Measurements from ENCODE around the gene P2RX3. TPM values are rescaled to one million over a fixed set of nuclear protein-coding genes. Genes with fewer than 3 reads are reported as not detected.

P2RX3 gene
- total RNA-seq, 2 experiments from 2014 or later: not detected

- intact Hi-C loops (cut with DNase I, micrococcal nuclease): no loop called here
- TF ChIP-seq CTCF (IDR thresholded peaks at IDR 0.05): no peak
- DNase-seq: no peak
These were observed 23.8 kb downstream of the P2RX3 start for GRCh38 chr11:57361926-57362325.

GRCh38 chr11:57363131-57364080 lies 25.3 kb downstream of the P2RX3 start:
- Histone ChIP-seq H3K27ac (ENCODE audit: low read depth in 1 of 2, low read length in 2 of 2) (no peak overlapping the region), H3K4me1 (ENCODE audit: insufficient read depth, low read length) (no peaks in the 10 kb centered on the region), H3K27me3 (ENCODE audit: control insufficient read depth in 1 of 2, insufficient read depth in 2 of 2, low read length in 2 of 2) (no peaks in the 10 kb centered on the region), H3K4me3 (ENCODE audit: low read length) (no peak overlapping the region), H3K9me3 (ENCODE audit: control insufficient read depth in 1 of 2, insufficient read depth in 1 of 2, low read length in 2 of 2) (peaks cover 0 to 4% of the 10 kb centered on the region in 2 experiments), H3K36me3 (ENCODE audit: insufficient read depth, low read length) (no peaks in the 10 kb centered on the region)
- Mint-ChIP-seq H3K36me3 (ENCODE audit: low read depth) (no peaks in the 10 kb centered on the region), H3K27me3 (peaks cover 4% of the 10 kb centered on the region), H3K4me3 (no peak overlapping the region), H3K4me1 (ENCODE audit: low read depth) (no peaks in the 10 kb centered on the region), H3K9me3 (no peaks in the 10 kb centered on the region), H3K27ac (no peak overlapping the region)
- ATAC-seq (ENCODE audit: poor library complexity) (no peak), DNase-seq (no peak)
- CTCF ChIA-PET: interaction anchor here (1.3 kb wide), 1 partner anchor 13 kb away, joined by 3 read pairs; no protein-coding TSS in a partner anchor
- intact Hi-C loops (cut with DNase I, micrococcal nuclease): no loop called here
- POLR2A ChIA-PET: no interaction called here
- no peak for TF ChIP-seq CTCF (IDR thresholded peaks at IDR 0.05)

More at GRCh38 chr11:57361926-57362325, 23.8 kb downstream of the P2RX3 start:
- no peaks in the 10 kb centered on the region for H3K9me3 Mint-ChIP-seq
- Histone ChIP-seq H3K4me3 (ENCODE audit: low read length) (no peak overlapping the region), H3K4me1 (ENCODE audit: insufficient read depth, low read length) (no peaks in the 10 kb centered on the region), H3K27ac (ENCODE audit: low read depth in 1 of 2, low read length in 2 of 2) (no peak overlapping the region), H3K27me3 (ENCODE audit: control insufficient read depth in 1 of 2, insufficient read depth in 2 of 2, low read length in 2 of 2) (no peaks in the 10 kb centered on the region), H3K9me3 (ENCODE audit: control insufficient read depth in 1 of 2, insufficient read depth in 1 of 2, low read length in 2 of 2) (peaks cover 0 to 4% of the 10 kb centered on the region in 2 experiments), H3K36me3 (ENCODE audit: insufficient read depth, low read length) (no peaks in the 10 kb centered on the region)
- H3K27ac Mint-ChIP-seq: no peak overlapping the region
- H3K36me3 Mint-ChIP-seq (ENCODE audit: low read depth): no peaks in the 10 kb centered on the region
- ATAC-seq (ENCODE audit: poor library complexity): no peak
- ChIA-PET CTCF (no interaction called here), POLR2A (no interaction called here)
- H3K4me3 Mint-ChIP-seq: no peak overlapping the region
- H3K4me1 Mint-ChIP-seq (ENCODE audit: low read depth): no peaks in the 10 kb centered on the region
- H3K27me3 Mint-ChIP-seq: peaks cover 4% of the 10 kb centered on the region

- H3K4me1 ChIP-seq (ENCODE audit: insufficient read depth, low read length): no peaks in the 10 kb centered on the region
- no peaks in the 10 kb centered on the region for H3K27me3 ChIP-seq (ENCODE audit: control insufficient read depth in 1 of 2, insufficient read depth in 2 of 2, low read length in 2 of 2)
- no peak for DNase-seq
- TF ChIP-seq CTCF (IDR thresholded peaks at IDR 0.05): no peak
- H3K27ac ChIP-seq (ENCODE audit: low read depth in 1 of 2, low read length in 2 of 2): no peak overlapping the region
- no peak overlapping the region for H3K4me3 ChIP-seq (ENCODE audit: low read length)
- no peaks in the 10 kb centered on the region for H3K4me1 Mint-ChIP-seq (ENCODE audit: low read depth)
- intact Hi-C loops (cut with DNase I, micrococcal nuclease): no loop called here
- H3K36me3 ChIP-seq (ENCODE audit: insufficient read depth, low read length): no peaks in the 10 kb centered on the region
- no peak overlapping the region for H3K4me3 Mint-ChIP-seq
- no peak for ATAC-seq (ENCODE audit: poor library complexity)
- H3K36me3 Mint-ChIP-seq (ENCODE audit: low read depth): no peaks in the 10 kb centered on the region
- H3K27me3 Mint-ChIP-seq: peaks cover 4% of the 10 kb centered on the region
- POLR2A ChIA-PET: no interaction called here
- H3K27ac Mint-ChIP-seq: no peak overlapping the region
- H3K9me3 ChIP-seq (ENCODE audit: control insufficient read depth in 1 of 2, insufficient read depth in 1 of 2, low read length in 2 of 2): peaks cover 0 to 4% of the 10 kb centered on the region in 2 experiments
- CTCF ChIA-PET: no interaction called here
- no peaks in the 10 kb centered on the region for H3K9me3 Mint-ChIP-seq
These were observed 26.9 kb downstream of the P2RX3 start for GRCh38 chr11:57364851-57365660.
